Measurements from ENCODE around the gene ADCY2. TPM values are rescaled to one million over a fixed set of nuclear protein-coding genes. Genes with fewer than 3 reads are reported as not detected.

The ADCY2 gene
- total RNA-seq, 1 donor from 2014 or later: 18.4 TPM

DNA sequence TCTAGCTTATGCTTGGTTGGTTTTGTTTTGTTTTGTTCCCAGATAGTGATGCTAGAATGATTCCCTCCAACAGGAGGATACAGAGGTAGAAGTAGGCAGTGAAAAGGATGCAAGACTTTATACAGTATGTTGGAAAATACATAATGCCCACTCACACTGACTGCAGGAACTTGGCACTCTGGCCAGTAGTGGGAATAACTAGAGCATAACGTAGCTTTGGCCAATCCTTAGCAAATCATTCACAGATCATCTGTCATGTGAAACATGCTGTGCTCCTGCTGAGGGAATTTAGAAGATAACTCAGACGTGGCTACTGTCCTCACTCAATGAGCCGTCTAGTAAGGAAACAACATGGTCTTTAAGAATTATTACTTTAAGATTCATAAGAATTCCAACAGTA lies 441.5 kb downstream of the ADCY2 start:
- Histone ChIP-seq H3K4me3 (no peak overlapping the region), H3K27ac (no peak overlapping the region), H3K9me3 (no peaks in the 10 kb centered on the region), H3K36me3 (no peaks in the 10 kb centered on the region), H3K27me3 (no peaks in the 10 kb centered on the region), H3K4me1 (no peaks in the 10 kb centered on the region)
- intact Hi-C loops (cut with DNase I): no loop called here
- no peak for DNase-seq (ENCODE audit: extremely low spot score in 2 of 2)
- TF ChIP-seq, protein P1, sequence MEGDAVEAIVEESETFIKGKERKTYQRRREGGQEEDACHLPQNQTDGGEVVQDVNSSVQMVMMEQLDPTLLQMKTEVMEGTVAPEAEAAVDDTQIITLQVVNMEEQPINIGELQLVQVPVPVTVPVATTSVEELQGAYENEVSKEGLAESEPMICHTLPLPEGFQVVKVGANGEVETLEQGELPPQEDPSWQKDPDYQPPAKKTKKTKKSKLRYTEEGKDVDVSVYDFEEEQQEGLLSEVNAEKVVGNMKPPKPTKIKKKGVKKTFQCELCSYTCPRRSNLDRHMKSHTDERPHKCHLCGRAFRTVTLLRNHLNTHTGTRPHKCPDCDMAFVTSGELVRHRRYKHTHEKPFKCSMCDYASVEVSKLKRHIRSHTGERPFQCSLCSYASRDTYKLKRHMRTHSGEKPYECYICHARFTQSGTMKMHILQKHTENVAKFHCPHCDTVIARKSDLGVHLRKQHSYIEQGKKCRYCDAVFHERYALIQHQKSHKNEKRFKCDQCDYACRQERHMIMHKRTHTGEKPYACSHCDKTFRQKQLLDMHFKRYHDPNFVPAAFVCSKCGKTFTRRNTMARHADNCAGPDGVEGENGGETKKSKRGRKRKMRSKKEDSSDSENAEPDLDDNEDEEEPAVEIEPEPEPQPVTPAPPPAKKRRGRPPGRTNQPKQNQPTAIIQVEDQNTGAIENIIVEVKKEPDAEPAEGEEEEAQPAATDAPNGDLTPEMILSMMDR (IDR thresholded peaks at IDR 0.05): no peak
- TF ChIP-seq POLR2AphosphoS5 (IDR thresholded peaks at IDR 0.05; ENCODE audit: insufficient read depth in 1 of 2, low read depth in 1 of 2): no peak
- TF ChIP-seq POLR2A (IDR thresholded peaks at IDR 0.05): no peak

DNA sequence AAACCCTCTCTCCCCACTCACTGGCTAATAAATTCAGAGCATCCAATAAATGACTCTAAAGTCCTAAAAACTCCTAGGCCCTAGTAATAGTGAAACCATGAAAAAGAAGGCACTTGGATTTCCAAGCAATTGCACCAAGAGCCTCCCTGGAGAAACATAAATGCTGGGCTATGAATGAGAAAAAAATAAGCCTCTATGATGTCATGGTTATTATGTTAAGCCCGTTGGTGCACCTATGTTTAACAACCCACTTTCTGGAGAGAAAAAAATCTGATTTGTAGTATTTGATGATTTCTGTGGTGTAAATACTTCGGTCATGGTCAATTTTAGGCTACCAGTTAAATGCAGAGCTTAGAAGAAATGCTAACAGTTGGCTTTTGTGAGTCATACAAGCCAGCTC lies 446.6 kb downstream of the ADCY2 start:
- H3K27ac ChIP-seq: peak overlapping the region; percentile 36
- no peaks in the 10 kb centered on the region for H3K4me1 ChIP-seq
- DNase-seq (ENCODE audit: extremely low spot score in 2 of 2): no peak
- no peak overlapping the region for H3K4me3 ChIP-seq
- no peaks in the 10 kb centered on the region for H3K9me3 ChIP-seq
- intact Hi-C loops (cut with DNase I): no loop called here
- TF ChIP-seq, protein P1 (IDR thresholded peaks at IDR 0.05): no peak
- TF ChIP-seq POLR2AphosphoS5 (IDR thresholded peaks at IDR 0.05; ENCODE audit: insufficient read depth in 1 of 2, low read depth in 1 of 2): no peak
- TF ChIP-seq POLR2A (IDR thresholded peaks at IDR 0.05): no peak
- no peaks in the 10 kb centered on the region for H3K36me3 ChIP-seq
- H3K27me3 ChIP-seq: no peaks in the 10 kb centered on the region

DNA sequence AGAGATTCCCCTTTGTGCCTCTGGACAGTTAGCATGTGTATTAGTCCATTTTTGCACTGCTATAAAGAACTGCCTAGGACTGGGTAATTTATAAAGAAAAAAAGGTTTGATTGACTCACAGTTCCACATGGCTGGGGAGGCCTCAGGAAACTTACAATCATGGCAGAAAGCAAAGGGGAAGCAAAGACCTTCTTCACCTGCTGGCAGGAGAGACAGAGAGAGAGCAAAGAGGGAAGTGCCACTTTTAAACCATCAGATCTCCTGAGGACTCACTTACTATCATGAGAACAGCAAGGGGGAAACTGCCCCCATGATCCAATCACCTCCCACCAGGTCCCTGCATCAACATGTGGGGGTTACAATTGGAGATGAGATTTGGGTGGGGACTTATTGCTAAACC lies 449.0 kb downstream of the ADCY2 start:
- Histone ChIP-seq H3K36me3 (no peaks in the 10 kb centered on the region), H3K27ac (no peak overlapping the region), H3K9me3 (no peaks in the 10 kb centered on the region), H3K4me3 (no peak overlapping the region), H3K4me1 (peaks cover 5% of the 10 kb centered on the region), H3K27me3 (no peaks in the 10 kb centered on the region)
- no peak for DNase-seq (ENCODE audit: extremely low spot score in 2 of 2)
- TF ChIP-seq POLR2A (IDR thresholded peaks at IDR 0.05) (no peak), POLR2AphosphoS5 (IDR thresholded peaks at IDR 0.05; ENCODE audit: insufficient read depth in 1 of 2, low read depth in 1 of 2) (no peak)
- TF ChIP-seq, protein P1 (IDR thresholded peaks at IDR 0.05): no peak
- intact Hi-C loops (cut with DNase I): no loop called here

DNA sequence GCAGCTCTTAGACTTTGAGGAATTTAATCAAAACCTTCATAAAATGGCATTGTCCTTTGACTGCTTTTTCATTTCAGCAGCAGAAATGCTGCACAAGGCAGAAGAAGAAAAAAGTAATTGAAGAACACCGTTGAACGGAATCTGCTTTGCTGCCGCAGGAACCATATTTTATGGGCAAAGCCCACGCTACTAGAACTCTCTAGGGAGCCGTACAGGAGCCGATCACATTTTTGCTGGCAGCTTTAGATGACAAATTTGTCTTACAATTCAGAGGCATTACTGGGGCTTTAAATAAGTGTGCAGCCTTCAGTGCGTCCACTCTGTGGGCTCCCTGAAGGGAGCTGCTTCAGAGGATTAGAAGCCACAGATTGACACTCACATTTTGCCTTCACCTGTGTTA lies 449.6 kb downstream of the ADCY2 start:
- H3K27ac ChIP-seq: no peak overlapping the region
- H3K27me3 ChIP-seq: no peaks in the 10 kb centered on the region
- no peak for DNase-seq (ENCODE audit: extremely low spot score in 2 of 2)
- peaks cover 10% of the 10 kb centered on the region for H3K4me1 ChIP-seq
- TF ChIP-seq, protein P1 (IDR thresholded peaks at IDR 0.05): no peak
- TF ChIP-seq POLR2A (IDR thresholded peaks at IDR 0.05): no peak
- no peak for TF ChIP-seq POLR2AphosphoS5 (IDR thresholded peaks at IDR 0.05; ENCODE audit: insufficient read depth in 1 of 2, low read depth in 1 of 2)
- no peaks in the 10 kb centered on the region for H3K9me3 ChIP-seq
- H3K36me3 ChIP-seq: no peaks in the 10 kb centered on the region
- no peak overlapping the region for H3K4me3 ChIP-seq
- intact Hi-C loops (cut with DNase I): no loop called here

DNA sequence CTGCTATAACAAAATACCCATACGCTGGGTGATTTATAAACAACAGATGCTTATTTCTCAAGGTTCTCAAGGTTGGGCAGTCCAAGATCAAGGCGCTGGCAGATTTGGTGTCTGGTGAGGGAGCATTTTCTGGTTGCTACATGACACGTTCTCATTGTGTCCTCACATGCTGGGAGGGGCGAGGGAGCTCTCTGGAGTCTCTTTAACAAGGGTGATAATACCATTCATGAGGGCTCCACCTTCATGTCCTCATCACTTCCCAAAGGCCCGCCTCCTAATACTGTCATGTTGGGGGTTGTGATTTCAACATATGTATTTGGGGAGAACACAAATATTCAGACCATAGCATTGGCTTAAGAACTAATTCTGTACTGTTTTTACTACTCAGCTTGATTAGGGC lies 450.4 kb downstream of the ADCY2 start:
- no peak for DNase-seq (ENCODE audit: extremely low spot score in 2 of 2)
- Histone ChIP-seq H3K4me1 (peaks cover 10% of the 10 kb centered on the region), H3K27me3 (no peaks in the 10 kb centered on the region), H3K27ac (no peak overlapping the region), H3K4me3 (no peak overlapping the region), H3K36me3 (no peaks in the 10 kb centered on the region), H3K9me3 (no peaks in the 10 kb centered on the region)
- no peak for TF ChIP-seq POLR2AphosphoS5 (IDR thresholded peaks at IDR 0.05; ENCODE audit: insufficient read depth in 1 of 2, low read depth in 1 of 2)
- TF ChIP-seq, protein P1 (IDR thresholded peaks at IDR 0.05): no peak
- intact Hi-C loops (cut with DNase I): no loop called here
